A549 (cell line): ENCODE measurements around the gene CTCFL. TPM values are rescaled to one million over a fixed set of nuclear protein-coding genes. Genes with fewer than 3 reads are reported as not detected.

Experiments used
- ATAC-seq, 2 experiments: fragments of 200-7000 bp in 1 of 2; fragments of >200 bp in 1 of 2; cut with Nextera tagmentation in 1 of 2; cut with Tn5 transposase in 1 of 2; 3 replicates each; pipeline versions ENCODE4 v1.8.0 to v1.9.1; 2018 to 2020; ENCODE audit warnings: mild to moderate bottlenecking in 1 of 2, moderate library complexity in 1 of 2
- CTCF ChIA-PET: fragments of 300-600 bp; sonication (Branson Sonifier 250); formaldehyde crosslinking; extraction: SDS; loops from one replicate; lab custom pipeline; 2021; ENCODE audit warnings: antibody characterized with exemption, inconsistent platforms; lab: Yijun Ruan, JAX
- POLR2A ChIA-PET: fragments of 350-600 bp; formaldehyde crosslinking; extraction: SDS; loops from one replicate; lab custom pipeline; 2021; ENCODE audit warnings: antibody characterized with exemption, inconsistent platforms; lab: Yijun Ruan, JAX
- DNase-seq, 2 experiments: peaks; one replicate each; pipeline versions ENCODE4 v3.0.0 to v3.0.0-alpha.2; 2011 to 2016; ENCODE audit warnings: low read depth in 1 of 2, low spot score in 1 of 2
- FAIRE-seq: peaks from 2 replicates; lab custom pipeline; 2011; peaks lifted over from hg19 to GRCh38; lab: Jason Lieb, UNC
- H3K27ac ChIP-seq, 2 experiments: fragments of >200 bp; sonication (Bioruptor Twin); formaldehyde crosslinking; 3 replicates each; pipeline ENCODE4 v1.5.1; 2016 to 2017
- H3K4me1 ChIP-seq: fragments of >200 bp; sonication (Bioruptor Twin); formaldehyde crosslinking; 3 replicates; pipeline ENCODE4 v1.6.1; 2016
- H3K4me2 ChIP-seq: fragments of >200 bp; sonication (Bioruptor Twin); formaldehyde crosslinking; 3 replicates; pipeline ENCODE4 v1.6.1; 2016
- H3K4me3 ChIP-seq: fragments of >200 bp; sonication (Bioruptor Twin); formaldehyde crosslinking; 3 replicates; pipeline ENCODE4 v1.5.1; 2016
- H3K9me3 ChIP-seq: fragments of >200 bp; sonication (Bioruptor Twin); formaldehyde crosslinking; 3 replicates; pipeline ENCODE4 v1.6.1; 2016
- CBX2 ChIP-seq: fragments of 200-600 bp; sonication (generic); IDR thresholded peaks from 2 replicates; pipeline ENCODE4 v1.6.1; 2016; ENCODE audit warnings: low read depth, mild to moderate bottlenecking, borderline replicate concordance
- EHMT2 ChIP-seq: fragments of 200-600 bp; sonication (generic); IDR thresholded peaks from 2 replicates; pipeline ENCODE4 v1.6.1; 2016; ENCODE audit warnings: antibody characterized with exemption, low read depth, mild to moderate bottlenecking, moderate library complexity
- FOSB ChIP-seq: fragments of 250-450 bp; sonication (Bioruptor Pico); IDR thresholded peaks from 2 replicates; pipeline ENCODE4 v1.5.0; 2020; ENCODE audit warnings: mild to moderate bottlenecking, moderate library complexity
- GATA3 ChIP-seq: IDR thresholded peaks from 2 replicates; pipeline ENCODE4 v1.6.1; 2012; ENCODE audit warnings: borderline replicate concordance
- HDAC2 ChIP-seq: fragments of 200-600 bp; sonication (generic); IDR thresholded peaks from 2 replicates; pipeline ENCODE4 v1.6.1; 2016
- HEYL ChIP-seq: fragments of 250-450 bp; sonication (Bioruptor Pico); IDR thresholded peaks from 2 replicates; pipeline ENCODE4 v1.8.0; 2021; ENCODE audit warnings: mild to moderate bottlenecking, moderate library complexity
- JUNB ChIP-seq: fragments of >200 bp; sonication (Bioruptor Twin); formaldehyde crosslinking; IDR thresholded peaks from 2 replicates; pipeline ENCODE4 v1.6.1; 2016
- MYC ChIP-seq: IDR thresholded peaks from 2 replicates; pipeline ENCODE4 v1.6.1; 2012; ENCODE audit warnings: mild to moderate bottlenecking, inconsistent platforms, low read length, improper control_type of control experiment, borderline replicate concordance
- NPAS2 ChIP-seq: fragments of 250-450 bp; sonication (Bioruptor Pico); IDR thresholded peaks from 2 replicates; pipeline ENCODE4 v1.8.0; 2022; ENCODE audit warnings: mild to moderate bottlenecking, moderate library complexity, borderline replicate concordance
- RCOR1 ChIP-seq: fragments of 150-350 bp; IDR thresholded peaks from 2 replicates; pipeline ENCODE4 v1.6.1; 2014; ENCODE audit warnings: antibody characterized with exemption, low read length, low read depth
- RFX5 ChIP-seq: fragments of 450-650 bp; IDR thresholded peaks from 2 replicates; pipeline ENCODE4 v1.7.1; 2014; ENCODE audit warnings: antibody characterized with exemption, mild to moderate bottlenecking, moderate library complexity
- SMC3 ChIP-seq: fragments of >200 bp; sonication (Bioruptor Twin); formaldehyde crosslinking; IDR thresholded peaks from 3 replicates; pipeline ENCODE4 v1.6.1; 2018; ENCODE audit warnings: inconsistent platforms
- SREBF2 ChIP-seq: fragments of 450-650 bp; IDR thresholded peaks from 2 replicates; pipeline ENCODE4 v1.6.1; 2014; ENCODE audit warnings: mild to moderate bottlenecking, moderate library complexity
- TFCP2L1 ChIP-seq: fragments of 250-450 bp; sonication (Bioruptor Pico); IDR thresholded peaks from 2 replicates; pipeline ENCODE4 v1.5.0; 2021; ENCODE audit warnings: mild to moderate bottlenecking
- WGBS: methylation state at CpG from one replicate; pipeline ENCODE4 v1.1.6; 2017; ENCODE audit errors: missing lambda C conversion rate; 5-methylcytosine and 5-hydroxymethylcytosine counted together
- polyA plus RNA-seq, 4 experiments: library from polyadenylated mRNA; depleted of rRNA in 3 of 4; stranded (reverse); fragments of >200 nt; fragmentation: RNase III in 1 of 4; extraction: RNeasy Plus Mini Kit Qiagen cat#74134 plus additional on column Dnase treatment in 1 of 4; gene quantifications; 2 replicates in 3 of 4; 3 replicates in 1 of 4; pipeline ENCODE4 v1.2.3, GENCODE V29; 2011 to 2017
- TF ChIP-seq, protein P1 (sequence below): fragments of 250-450 bp; sonication (Bioruptor Pico); IDR thresholded peaks from 2 replicates; pipeline ENCODE4 v1.5.0; 2021; ENCODE audit warnings: mild to moderate bottlenecking, moderate library complexity, borderline replicate concordance
- TF ChIP-seq, protein P2 (sequence below): IDR thresholded peaks from 2 replicates; pipeline ENCODE4 v1.6.1; 2012
- TF ChIP-seq, protein P3 (sequence below): fragments of 150-350 bp; IDR thresholded peaks from 2 replicates; pipeline ENCODE4 v1.6.1; 2014; ENCODE audit warnings: low read depth, mild to moderate bottlenecking, low read length
- TF ChIP-seq, protein P4 (sequence below): IDR thresholded peaks from 2 replicates; pipeline ENCODE4 v1.6.1; 2012; ENCODE audit warnings: low read depth, borderline replicate concordance
- TF ChIP-seq, protein P5 (sequence below): fragments of >200 bp; sonication (Bioruptor Twin); formaldehyde crosslinking; IDR thresholded peaks from 3 replicates; pipeline ENCODE4 v1.5.1; 2016

Gene CTCFL
- polyA plus RNA-seq, 2 of the 4 experiments (the other 2 are of a cell fraction) = 0.03 TPM

DNA sequence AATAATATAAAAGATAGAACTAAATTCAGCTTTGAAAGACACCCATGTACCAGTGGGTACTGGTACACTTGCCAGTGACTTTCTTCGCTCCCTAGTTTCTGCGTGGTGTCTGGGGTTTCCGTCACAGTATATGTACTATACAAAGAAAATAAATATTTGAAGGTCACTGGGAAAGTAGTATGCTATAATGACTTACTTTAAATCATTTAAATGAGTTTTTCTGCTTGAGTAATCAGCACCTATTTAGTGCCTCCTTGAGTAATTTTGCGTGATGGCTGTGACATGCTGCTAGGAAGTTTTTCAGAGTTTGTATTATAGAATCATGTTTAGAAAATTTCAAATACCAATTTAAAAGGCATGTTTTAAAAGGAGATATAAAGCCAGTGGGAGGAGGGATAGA is 3.2 kb upstream of the CTCFL start:
- DNase-seq (no peak), FAIRE-seq (no peak), ATAC-seq (no peak)
- Histone ChIP-seq H3K27ac (no peak overlapping the region), H3K9me3 (no peaks in the 10 kb centered on the region), H3K4me1 (peaks cover 6% of the 10 kb centered on the region; the same call in 1 of the 3 replicates), H3K4me2 (no peak overlapping the region), H3K4me3 (no peak overlapping the region)
- POLR2A ChIA-PET = no interaction called here
- TF ChIP-seq GATA3 = no peak
- no peak for TF ChIP-seq RFX5
- TF ChIP-seq MYC = no peak
- no peak for TF ChIP-seq HDAC2
- TF ChIP-seq CBX2 = no peak
- TF ChIP-seq, protein P1, sequence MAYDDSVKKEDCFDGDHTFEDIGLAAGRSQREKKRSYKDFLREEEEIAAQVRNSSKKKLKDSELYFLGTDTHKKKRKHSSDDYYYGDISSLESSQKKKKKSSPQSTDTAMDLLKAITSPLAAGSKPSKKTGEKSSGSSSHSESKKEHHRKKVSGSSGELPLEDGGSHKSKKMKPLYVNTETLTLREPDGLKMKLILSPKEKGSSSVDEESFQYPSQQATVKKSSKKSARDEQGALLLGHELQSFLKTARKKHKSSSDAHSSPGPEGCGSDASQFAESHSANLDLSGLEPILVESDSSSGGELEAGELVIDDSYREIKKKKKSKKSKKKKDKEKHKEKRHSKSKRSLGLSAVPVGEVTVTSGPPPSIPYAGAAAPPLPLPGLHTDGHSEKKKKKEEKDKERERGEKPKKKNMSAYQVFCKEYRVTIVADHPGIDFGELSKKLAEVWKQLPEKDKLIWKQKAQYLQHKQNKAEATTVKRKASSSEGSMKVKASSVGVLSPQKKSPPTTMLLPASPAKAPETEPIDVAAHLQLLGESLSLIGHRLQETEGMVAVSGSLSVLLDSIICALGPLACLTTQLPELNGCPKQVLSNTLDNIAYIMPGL (CRISPR knock-in tag) = no peak
- no peak for TF ChIP-seq TFCP2L1 (CRISPR knock-in tag)
- TF ChIP-seq, protein P2, sequence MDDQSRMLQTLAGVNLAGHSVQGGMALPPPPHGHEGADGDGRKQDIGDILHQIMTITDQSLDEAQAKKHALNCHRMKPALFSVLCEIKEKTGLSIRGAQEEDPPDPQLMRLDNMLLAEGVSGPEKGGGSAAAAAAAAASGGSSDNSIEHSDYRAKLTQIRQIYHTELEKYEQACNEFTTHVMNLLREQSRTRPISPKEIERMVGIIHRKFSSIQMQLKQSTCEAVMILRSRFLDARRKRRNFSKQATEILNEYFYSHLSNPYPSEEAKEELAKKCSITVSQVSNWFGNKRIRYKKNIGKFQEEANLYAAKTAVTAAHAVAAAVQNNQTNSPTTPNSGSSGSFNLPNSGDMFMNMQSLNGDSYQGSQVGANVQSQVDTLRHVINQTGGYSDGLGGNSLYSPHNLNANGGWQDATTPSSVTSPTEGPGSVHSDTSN = no peak
- TF ChIP-seq NPAS2 (CRISPR knock-in tag) = no peak
- no peak for TF ChIP-seq HEYL (CRISPR knock-in tag)
- no peak for TF ChIP-seq EHMT2
- TF ChIP-seq SMC3 = no peak
- no peak for TF ChIP-seq SREBF2
- no peak for TF ChIP-seq RCOR1
- TF ChIP-seq, protein P3, sequence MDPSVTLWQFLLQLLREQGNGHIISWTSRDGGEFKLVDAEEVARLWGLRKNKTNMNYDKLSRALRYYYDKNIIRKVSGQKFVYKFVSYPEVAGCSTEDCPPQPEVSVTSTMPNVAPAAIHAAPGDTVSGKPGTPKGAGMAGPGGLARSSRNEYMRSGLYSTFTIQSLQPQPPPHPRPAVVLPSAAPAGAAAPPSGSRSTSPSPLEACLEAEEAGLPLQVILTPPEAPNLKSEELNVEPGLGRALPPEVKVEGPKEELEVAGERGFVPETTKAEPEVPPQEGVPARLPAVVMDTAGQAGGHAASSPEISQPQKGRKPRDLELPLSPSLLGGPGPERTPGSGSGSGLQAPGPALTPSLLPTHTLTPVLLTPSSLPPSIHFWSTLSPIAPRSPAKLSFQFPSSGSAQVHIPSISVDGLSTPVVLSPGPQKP = no peak
- 84% methylated on average over 4 of the region's 4 CpGs for WGBS
- CTCF ChIA-PET = interaction anchor here (0.5 to 2.3 kb wide), 3 partner anchors 11 to 1324 kb away, joined by 3 to 14 read pairs (median 6); no protein-coding TSS in a partner anchor

DNA sequence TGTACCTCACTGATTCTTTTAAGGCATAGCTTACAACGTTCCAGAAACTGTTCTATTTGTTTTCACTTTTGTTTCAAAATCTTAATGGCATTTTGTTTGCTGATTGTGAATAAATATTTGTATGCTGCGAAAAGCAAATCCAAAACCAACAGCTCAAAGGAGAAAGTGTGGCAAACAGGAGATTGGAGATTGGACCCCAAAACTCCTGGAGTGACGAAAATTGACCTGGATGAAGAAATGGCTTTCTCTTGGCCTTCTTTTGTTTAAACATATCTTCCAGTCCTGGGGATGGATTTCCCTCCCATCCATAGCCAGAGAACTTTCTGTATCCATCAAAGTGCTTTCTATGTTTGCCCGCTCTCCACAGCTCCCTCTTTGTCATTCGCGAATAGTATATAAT is 2.8 kb upstream of the CTCFL start:
- Histone ChIP-seq H3K4me3 (no peak overlapping the region), H3K4me1 (peaks cover 6% of the 10 kb centered on the region; the same call in 1 of the 3 replicates), H3K9me3 (no peaks in the 10 kb centered on the region), H3K27ac (no peak overlapping the region), H3K4me2 (no peak overlapping the region)
- ATAC-seq (no peak), DNase-seq (no peak), FAIRE-seq (no peak)
- POLR2A ChIA-PET = no interaction called here
- no peak for TF ChIP-seq SMC3
- TF ChIP-seq JUNB = no peak
- no peak for TF ChIP-seq FOSB (CRISPR knock-in tag)
- TF ChIP-seq, protein P4, sequence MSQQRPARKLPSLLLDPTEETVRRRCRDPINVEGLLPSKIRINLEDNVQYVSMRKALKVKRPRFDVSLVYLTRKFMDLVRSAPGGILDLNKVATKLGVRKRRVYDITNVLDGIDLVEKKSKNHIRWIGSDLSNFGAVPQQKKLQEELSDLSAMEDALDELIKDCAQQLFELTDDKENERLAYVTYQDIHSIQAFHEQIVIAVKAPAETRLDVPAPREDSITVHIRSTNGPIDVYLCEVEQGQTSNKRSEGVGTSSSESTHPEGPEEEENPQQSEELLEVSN = no peak
- TF ChIP-seq, protein P5, sequence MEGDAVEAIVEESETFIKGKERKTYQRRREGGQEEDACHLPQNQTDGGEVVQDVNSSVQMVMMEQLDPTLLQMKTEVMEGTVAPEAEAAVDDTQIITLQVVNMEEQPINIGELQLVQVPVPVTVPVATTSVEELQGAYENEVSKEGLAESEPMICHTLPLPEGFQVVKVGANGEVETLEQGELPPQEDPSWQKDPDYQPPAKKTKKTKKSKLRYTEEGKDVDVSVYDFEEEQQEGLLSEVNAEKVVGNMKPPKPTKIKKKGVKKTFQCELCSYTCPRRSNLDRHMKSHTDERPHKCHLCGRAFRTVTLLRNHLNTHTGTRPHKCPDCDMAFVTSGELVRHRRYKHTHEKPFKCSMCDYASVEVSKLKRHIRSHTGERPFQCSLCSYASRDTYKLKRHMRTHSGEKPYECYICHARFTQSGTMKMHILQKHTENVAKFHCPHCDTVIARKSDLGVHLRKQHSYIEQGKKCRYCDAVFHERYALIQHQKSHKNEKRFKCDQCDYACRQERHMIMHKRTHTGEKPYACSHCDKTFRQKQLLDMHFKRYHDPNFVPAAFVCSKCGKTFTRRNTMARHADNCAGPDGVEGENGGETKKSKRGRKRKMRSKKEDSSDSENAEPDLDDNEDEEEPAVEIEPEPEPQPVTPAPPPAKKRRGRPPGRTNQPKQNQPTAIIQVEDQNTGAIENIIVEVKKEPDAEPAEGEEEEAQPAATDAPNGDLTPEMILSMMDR = no peak
- 69% methylated on average over 6 of the region's 6 CpGs for WGBS
- CTCF ChIA-PET = interaction anchor here (0.5 to 2.3 kb wide), 6 partner anchors 10 to 1324 kb away, joined by 3 to 14 read pairs (median 6); no protein-coding TSS in a partner anchor
